Small intestine (tissue), 7 donors: ENCODE data around the gene RAD51B. TPM values are rescaled to one million over a fixed set of nuclear protein-coding genes. Genes with fewer than 3 reads are reported as not detected.
A peak's percentile ranks its signal among the peaks of the same experiment; 100 is the strongest.

ENCODE experiments used
- DNase-seq, 2 donors: peaks; one replicate each; pipeline versions ENCODE4 v3.0.0 to v3.0.0-alpha.2; 2013
- FAIRE-seq: peaks from 2 replicates; lab custom pipeline; 2012; peaks lifted over from hg19 to GRCh38; lab: Jason Lieb, UNC
- H3K27ac ChIP-seq, 3 donors: one replicate each; pipeline ENCODE4 v1.5.1; 2013; ENCODE audit warnings: low read length in 2 of 3, mild to moderate bottlenecking in 2 of 3, control low read depth in 1 of 3, inconsistent platforms in 1 of 3, low read depth in 1 of 3, moderate library complexity in 1 of 3
- H3K27me3 ChIP-seq, 3 donors: one replicate each; pipeline ENCODE4 v1.6.1; 2013; ENCODE audit warnings: low read length in 3 of 3, inconsistent platforms in 1 of 3; ENCODE audit not compliant: control insufficient read depth in 3 of 3, insufficient read depth in 3 of 3
- H3K36me3 ChIP-seq, 3 donors: one replicate each; pipeline ENCODE4 v1.6.1; 2013; ENCODE audit warnings: low read length in 3 of 3, inconsistent platforms in 1 of 3, low read depth in 1 of 3, mild to moderate bottlenecking in 1 of 3, moderate library complexity in 1 of 3; ENCODE audit not compliant: control insufficient read depth in 3 of 3, insufficient read depth in 2 of 3
- H3K4me1 ChIP-seq, 3 donors: one replicate each; pipeline ENCODE4 v1.6.1; 2013; ENCODE audit warnings: low read length in 2 of 3, inconsistent platforms in 1 of 3, low read depth in 1 of 3, mild to moderate bottlenecking in 1 of 3, moderate library complexity in 1 of 3; ENCODE audit not compliant: control insufficient read depth in 3 of 3, insufficient read depth in 2 of 3
- H3K4me3 ChIP-seq, 3 donors: one replicate each; pipeline ENCODE4 v1.5.1; 2013; ENCODE audit warnings: low read length in 3 of 3, control low read depth in 1 of 3, inconsistent platforms in 1 of 3, low read depth in 1 of 3, mild to moderate bottlenecking in 1 of 3, moderate library complexity in 1 of 3
- H3K9me3 ChIP-seq, 2 donors: one replicate each; pipeline ENCODE4 v1.6.1; 2013; ENCODE audit warnings: low read depth in 1 of 2, low read length in 1 of 2; ENCODE audit not compliant: control insufficient read depth in 2 of 2, insufficient read depth in 1 of 2
- WGBS, 3 donors: extraction: QIAGEN DNeasy Blood & Tissue Kit; methylation state at CpG; one replicate each; pipeline ENCODE4 v1.1.7; 2013; 5-methylcytosine and 5-hydroxymethylcytosine counted together
- polyA plus RNA-seq, 4 donors: library from polyadenylated mRNA; stranded (reverse) in 3 of 4; unstranded in 1 of 4; fragments of 200-250 nt in 3 of 4; fragments of 120-200 nt in 1 of 4; gene quantifications; one replicate each; pipeline versions ENCODE4 v1.2.1 to v1.2.3, GENCODE V29; 2013
- donor health status: healthy with polysubstance abuse.
- donor health status: control.
- donor health status: control.
- donor health status: Bipolar disorder and iron deficiency.
- donor health status: healthy.

RAD51B gene
- polyA plus RNA-seq, 4 donors = 1.1 to 9.0 (median 4.1) TPM

DNA sequence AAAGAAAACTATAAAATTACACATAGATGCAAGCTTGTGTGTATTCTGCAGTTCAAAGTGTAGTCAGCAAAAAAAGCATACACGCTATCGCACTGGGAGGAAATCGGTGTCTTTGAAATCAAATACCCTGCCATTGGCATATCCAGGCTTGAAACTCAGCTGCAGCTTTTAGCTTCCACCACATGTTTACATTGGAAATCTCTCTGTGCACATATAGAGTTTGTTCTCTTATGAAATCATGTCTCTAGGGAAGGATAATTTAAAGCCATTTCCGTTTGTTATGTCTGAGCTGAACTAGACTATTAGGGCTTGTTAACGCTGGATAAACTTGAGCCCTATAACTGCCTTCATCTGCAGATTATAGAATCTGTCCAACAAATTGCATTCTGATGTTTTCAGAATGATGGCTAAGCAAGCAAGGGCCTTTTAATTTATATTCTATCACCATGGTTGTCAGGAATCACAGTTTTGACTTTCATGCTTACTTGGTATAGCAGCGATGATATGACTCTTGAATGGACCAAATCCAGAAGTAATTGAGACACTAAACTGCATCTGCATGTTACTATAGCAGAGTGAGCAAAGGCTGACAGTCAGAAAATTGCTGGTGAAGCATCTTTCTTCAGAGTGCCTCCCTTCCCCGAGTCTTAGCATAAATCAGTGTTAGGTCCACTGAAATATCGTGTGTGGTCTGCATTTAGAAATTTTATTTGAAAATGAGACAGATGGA, 530.5 kb downstream of the RAD51B start:
- FAIRE-seq (no peak), DNase-seq (peak in 1 of 2 donors; percentile 72)
- Histone ChIP-seq H3K27ac (peak overlapping the region in 1 of 3 donors; percentile 59), H3K4me3 (no peak overlapping the region), H3K36me3 (no peaks in the 10 kb centered on the region), H3K4me1 (peaks cover 0 to 28% (median 0%) of the 10 kb centered on the region in 3 donors), H3K27me3 (no peaks in the 10 kb centered on the region), H3K9me3 (peaks cover 0 to 15% of the 10 kb centered on the region in 2 donors)
- 55 to 70% (median 69%) methylated on average over 8 of the region's 8 CpGs for WGBS, 3 donors

DNA sequence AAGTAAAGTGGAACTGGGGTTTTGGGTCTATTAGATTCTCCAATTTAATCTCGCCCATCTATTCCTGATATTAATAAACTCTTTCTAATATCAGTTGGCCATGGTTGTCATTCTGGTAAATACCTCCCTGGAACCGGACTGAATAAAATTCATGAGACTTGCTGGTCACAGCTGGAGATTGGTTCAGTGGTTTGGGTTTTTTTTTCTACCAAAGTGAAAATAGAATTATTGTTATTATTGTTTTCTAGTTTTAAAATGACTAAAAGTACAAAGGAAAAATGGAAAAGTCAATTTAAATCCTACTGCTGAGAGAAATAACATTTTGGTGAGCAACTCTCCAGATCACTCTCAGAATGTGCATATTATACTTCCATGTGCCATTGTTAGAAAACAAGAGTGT, 535.8 kb downstream of the RAD51B start:
- H3K9me3 ChIP-seq = no peaks in the 10 kb centered on the region
- H3K4me1 ChIP-seq = peaks cover 0 to 21% (median 8%) of the 10 kb centered on the region in 3 donors
- no peak for DNase-seq
- H3K27me3 ChIP-seq = no peaks in the 10 kb centered on the region
- 85 to 95% (median 85%) methylated on average over 2 of the region's 2 CpGs for WGBS, 3 donors
- H3K4me3 ChIP-seq = no peak overlapping the region
- no peak overlapping the region for H3K27ac ChIP-seq
- no peaks in the 10 kb centered on the region for H3K36me3 ChIP-seq
- no peak for FAIRE-seq

DNA sequence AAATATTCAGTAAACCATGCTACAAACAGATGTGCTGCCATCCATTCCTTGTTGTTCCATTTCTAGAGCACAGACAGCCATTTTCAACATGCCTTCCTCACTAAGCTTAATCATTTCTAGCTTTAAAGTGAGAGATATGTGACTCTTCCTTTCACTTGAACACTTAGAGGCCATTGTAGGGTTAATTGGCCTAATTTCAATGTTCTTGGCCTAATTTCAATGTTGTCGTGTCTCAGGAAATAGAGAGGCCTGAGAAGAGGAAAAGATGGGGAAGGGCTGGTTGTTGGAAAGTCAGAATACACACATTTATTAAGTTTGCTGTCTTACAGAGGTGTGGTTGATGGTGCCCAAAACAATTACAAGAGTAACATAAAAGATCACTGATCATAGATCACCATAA, 538.2 kb downstream of the RAD51B start:
- H3K4me3 ChIP-seq = no peak overlapping the region
- no peaks in the 10 kb centered on the region for H3K27me3 ChIP-seq
- 18 to 26% (median 21%) methylated on average over 1 of the region's 1 CpG for WGBS, 3 donors
- FAIRE-seq = no peak
- peaks cover 0 to 22% (median 8%) of the 10 kb centered on the region in 3 donors for H3K4me1 ChIP-seq
- no peak for DNase-seq
- H3K9me3 ChIP-seq = peaks cover 0 to 6% of the 10 kb centered on the region in 2 donors
- no peaks in the 10 kb centered on the region for H3K36me3 ChIP-seq
- H3K27ac ChIP-seq = no peak overlapping the region

DNA sequence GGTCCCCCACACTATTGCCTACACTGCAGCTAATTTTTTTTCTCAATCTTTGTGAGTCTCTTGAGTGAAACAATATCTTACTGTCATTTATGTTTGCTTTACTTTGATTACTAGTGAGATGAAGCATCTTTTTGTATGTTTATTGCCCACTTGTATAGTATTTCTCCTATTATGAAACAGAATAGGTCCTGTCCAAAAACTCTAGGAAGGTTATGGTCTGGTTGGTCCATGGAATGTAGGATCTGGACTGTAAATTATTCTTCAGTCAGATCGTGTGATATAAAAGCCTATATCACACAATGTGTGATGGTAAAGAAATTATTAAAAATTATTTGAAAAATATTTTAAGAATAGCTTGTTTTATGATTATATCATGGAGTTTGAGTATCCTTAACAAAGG, 538.9 kb downstream of the RAD51B start:
- WGBS, 3 donors = 88 to 97% (median 89%) methylated on average over 1 of the region's 1 CpG
- Histone ChIP-seq H3K4me1 (peaks cover 0 to 22% (median 8%) of the 10 kb centered on the region in 3 donors), H3K36me3 (no peaks in the 10 kb centered on the region), H3K27me3 (no peaks in the 10 kb centered on the region), H3K4me3 (no peak overlapping the region), H3K27ac (no peak overlapping the region), H3K9me3 (peaks cover 0 to 8% of the 10 kb centered on the region in 2 donors)
- DNase-seq (no peak), FAIRE-seq (no peak)

DNA sequence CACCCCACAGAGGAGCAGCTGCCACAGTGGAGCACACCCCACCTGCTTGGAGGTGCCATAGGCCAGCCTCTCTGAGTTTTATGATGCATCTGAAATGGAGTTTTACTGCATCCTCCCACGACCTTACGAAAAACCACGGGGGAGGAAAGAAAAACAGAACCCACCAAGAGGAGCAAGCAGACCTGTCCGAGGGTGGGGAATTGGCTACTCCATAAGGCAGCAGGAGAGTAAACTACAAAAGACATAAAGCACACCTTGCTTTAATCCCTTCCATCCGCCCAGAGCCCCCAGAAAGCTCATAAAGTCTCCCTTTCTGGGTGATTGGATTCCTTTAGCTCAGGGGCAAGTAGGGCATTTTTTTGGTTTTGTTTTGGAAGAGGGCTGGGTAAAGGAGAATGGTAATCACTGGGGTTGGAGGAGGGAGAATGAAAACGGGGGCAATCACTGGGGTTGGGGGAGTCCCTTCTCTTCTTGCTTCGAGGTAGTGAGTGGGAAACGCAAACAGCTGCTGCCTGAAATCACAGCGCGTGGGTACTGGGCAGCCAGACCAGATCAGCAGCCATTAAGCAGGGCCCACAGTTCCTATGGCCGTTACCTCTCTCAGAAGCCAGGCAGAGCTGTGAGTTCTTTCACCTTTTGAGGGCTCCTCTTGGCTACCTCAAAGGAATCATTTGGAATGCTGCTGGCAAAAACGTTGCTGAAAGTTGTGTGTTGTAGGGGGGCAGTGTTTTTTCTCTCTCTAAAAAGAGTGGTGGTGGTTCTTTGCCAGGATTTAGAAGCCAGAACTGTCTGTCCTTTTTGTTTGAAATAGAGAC, 539.6 kb downstream of the RAD51B start:
- FAIRE-seq (no peak), DNase-seq (no peak)
- H3K4me1 ChIP-seq = peaks cover 0 to 29% (median 8%) of the 10 kb centered on the region in 3 donors
- H3K36me3 ChIP-seq = no peaks in the 10 kb centered on the region
- peak overlapping the region; percentile 52 to 69 (median 60) for H3K27ac ChIP-seq
- H3K4me3 ChIP-seq = no peak overlapping the region
- peaks cover 0 to 14% of the 10 kb centered on the region in 2 donors for H3K9me3 ChIP-seq
- no peaks in the 10 kb centered on the region for H3K27me3 ChIP-seq
- 77 to 84% (median 82%) methylated on average over 12 of the region's 12 CpGs for WGBS, 3 donors

DNA sequence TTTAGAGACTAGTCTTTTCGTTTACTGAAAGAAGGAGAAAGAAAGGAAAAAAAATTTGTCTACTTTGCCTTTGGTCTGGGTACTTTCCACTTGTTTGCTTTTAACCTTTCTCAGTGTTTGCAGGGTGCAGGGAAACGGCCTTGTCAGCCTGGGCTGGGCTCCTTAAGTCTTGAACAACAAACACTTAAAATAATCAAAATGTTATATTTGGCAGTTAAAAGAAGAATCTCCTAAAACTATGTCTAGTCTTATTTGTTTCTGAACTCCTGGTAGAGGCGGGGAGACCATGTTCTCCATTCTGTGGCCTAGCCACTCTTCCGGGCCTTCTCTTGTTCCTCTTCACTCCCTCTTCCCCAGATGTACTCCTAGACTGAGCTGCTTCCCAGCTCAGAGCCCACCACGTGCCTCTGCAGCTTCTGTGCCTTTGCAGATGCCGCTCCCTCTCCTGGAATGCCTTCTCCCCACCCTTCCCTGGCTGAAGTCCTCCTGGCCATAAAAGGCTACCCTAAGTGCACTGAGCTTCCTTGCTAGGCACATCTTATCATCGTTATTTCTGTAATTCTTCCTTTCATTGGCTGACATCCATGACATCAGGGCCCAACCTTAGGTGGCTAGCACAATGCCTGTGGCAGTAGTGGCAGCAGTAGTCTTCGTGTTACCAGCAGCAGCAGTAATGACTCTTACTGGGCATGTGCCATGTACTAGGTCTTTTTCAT, 540.4 kb downstream of the RAD51B start:
- FAIRE-seq = no peak

DNA sequence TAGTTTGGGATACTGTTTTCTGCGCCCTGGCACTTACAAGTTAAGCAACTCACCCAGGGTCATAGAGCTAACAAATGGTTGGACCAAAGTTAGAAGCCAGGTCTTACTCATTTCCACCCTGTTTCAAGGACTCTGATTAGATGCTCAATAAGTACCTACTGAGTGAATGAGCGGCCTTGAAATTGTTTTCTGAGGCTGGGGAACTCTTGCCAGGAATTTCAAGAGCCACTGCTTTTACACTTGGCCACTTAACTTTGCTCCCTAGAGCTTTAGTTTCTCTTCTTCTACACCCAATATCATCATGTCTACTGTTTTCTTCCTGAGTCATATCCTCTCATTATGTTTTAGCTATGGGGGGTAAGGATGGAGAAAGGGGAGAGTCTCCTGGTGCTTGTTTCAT, 541.7 kb downstream of the RAD51B start:
- H3K4me1 ChIP-seq = peaks cover 0 to 34% (median 8%) of the 10 kb centered on the region in 3 donors

More for the DNA sequence above, 540.4 kb downstream of the RAD51B start:
- H3K36me3 ChIP-seq = no peaks in the 10 kb centered on the region
- no peak overlapping the region for H3K4me3 ChIP-seq
- H3K4me1 ChIP-seq = peaks cover 0 to 34% (median 8%) of the 10 kb centered on the region in 3 donors
- no peaks in the 10 kb centered on the region for H3K27me3 ChIP-seq
- H3K27ac ChIP-seq = peak overlapping the region; percentile 54 to 69 (median 60)
- H3K9me3 ChIP-seq = peaks cover 0 to 14% of the 10 kb centered on the region in 2 donors
- 24 to 38% (median 37%) methylated on average over 8 of the region's 8 CpGs for WGBS, 3 donors
- DNase-seq = peak; percentile 93 to 97

DNA sequence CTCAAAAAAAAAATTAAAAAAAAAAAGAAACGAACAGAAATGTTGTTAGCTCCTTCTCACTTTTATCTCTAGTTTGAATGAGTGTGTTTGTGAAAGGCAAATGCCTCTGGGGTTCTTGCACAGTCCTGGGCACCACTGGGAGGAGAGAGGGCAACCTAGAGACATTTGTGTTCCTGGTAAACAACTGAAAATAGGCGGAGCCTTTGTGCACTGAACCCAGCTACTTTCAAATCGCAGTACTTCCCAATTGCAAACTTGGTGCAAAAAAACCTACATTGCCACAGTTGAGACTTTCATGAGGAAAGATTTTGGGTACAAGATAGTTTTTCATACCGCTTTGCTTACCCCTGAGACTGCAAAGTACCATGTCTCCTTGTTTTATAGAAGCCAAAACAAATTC, 543.3 kb downstream of the RAD51B start:
- Histone ChIP-seq H3K4me3 (no peak overlapping the region), H3K27ac (no peak overlapping the region), H3K36me3 (no peaks in the 10 kb centered on the region), H3K9me3 (peaks cover 0 to 14% of the 10 kb centered on the region in 2 donors), H3K4me1 (peaks cover 0 to 34% (median 8%) of the 10 kb centered on the region in 3 donors), H3K27me3 (no peaks in the 10 kb centered on the region)
- FAIRE-seq (no peak), DNase-seq (no peak)
- 63 to 86% (median 78%) methylated on average over 4 of the region's 4 CpGs for WGBS, 3 donors

More for the DNA sequence above, 541.7 kb downstream of the RAD51B start:
- WGBS, 3 donors = 70 to 93% (median 90%) methylated on average over 2 of the region's 2 CpGs
- no peaks in the 10 kb centered on the region for H3K36me3 ChIP-seq
- peak overlapping the region in 1 of 3 donors; percentile 1 for H3K27ac ChIP-seq
- no peaks in the 10 kb centered on the region for H3K27me3 ChIP-seq
- FAIRE-seq = no peak
- no peak for DNase-seq
- peaks cover 0 to 14% of the 10 kb centered on the region in 2 donors for H3K9me3 ChIP-seq
- no peak overlapping the region for H3K4me3 ChIP-seq
